HEK293T (cell line): ENCODE results near the gene PLEKHM2.

Experiments used
- ARNT ChIP-seq: fragments of 450-650 bp; IDR thresholded peaks from 2 replicates; pipeline ENCODE4 v1.6.1; 2017; ENCODE audit warnings: mild to moderate bottlenecking
- BHLHE40 ChIP-seq: fragments of 450-650 bp; IDR thresholded peaks from 2 replicates; pipeline ENCODE4 v1.6.1; 2016; ENCODE audit warnings: mild to moderate bottlenecking, moderate library complexity, borderline replicate concordance
- CTBP1 ChIP-seq: fragments of 450-650 bp; IDR thresholded peaks from 2 replicates; pipeline ENCODE4 v1.6.1; 2016; ENCODE audit warnings: borderline replicate concordance
- ELF4 ChIP-seq: fragments of 450-650 bp; IDR thresholded peaks from 2 replicates; pipeline ENCODE4 v1.6.1; 2017; ENCODE audit warnings: antibody characterized with exemption
- FOXA1 ChIP-seq: fragments of 450-650 bp; IDR thresholded peaks from 2 replicates; pipeline ENCODE4 v1.6.1; 2016; ENCODE audit warnings: mild to moderate bottlenecking
- FOXK2 ChIP-seq: fragments of 450-650 bp; IDR thresholded peaks from 2 replicates; pipeline ENCODE4 v1.6.1; 2016; ENCODE audit warnings: mild to moderate bottlenecking
- HDGF ChIP-seq: fragments of 450-650 bp; IDR thresholded peaks from 2 replicates; pipeline ENCODE4 v1.6.1; 2017; ENCODE audit warnings: antibody characterized with exemption, borderline replicate concordance
- L3MBTL2 ChIP-seq: fragments of 450-650 bp; conservative IDR thresholded peaks from 2 replicates; pipeline ENCODE4 v1.6.1; 2016; ENCODE audit warnings: mild to moderate bottlenecking
- LEF1 ChIP-seq: fragments of 450-650 bp; IDR thresholded peaks from 2 replicates; pipeline ENCODE4 v1.6.1; 2017; ENCODE audit warnings: mild to moderate bottlenecking, borderline replicate concordance
- PKNOX1 ChIP-seq: fragments of 450-650 bp; IDR thresholded peaks from 2 replicates; pipeline ENCODE4 v1.6.1; 2016
- SP1 ChIP-seq: fragments of 450-650 bp; IDR thresholded peaks from 2 replicates; pipeline ENCODE4 v1.6.1; 2017
- ZNF384 ChIP-seq: fragments of 450-650 bp; IDR thresholded peaks from 2 replicates; pipeline ENCODE4 v1.6.1; 2016

- TF ChIP-seq CTBP1, result no peak
- TF ChIP-seq PKNOX1, result no peak
- TF ChIP-seq SP1, result no peak
- TF ChIP-seq FOXK2, result no peak
- TF ChIP-seq L3MBTL2, result no peak
- TF ChIP-seq HDGF, result no peak
- TF ChIP-seq ZNF384, result no peak
- TF ChIP-seq ARNT, result no peak
- no peak for TF ChIP-seq ELF4
- TF ChIP-seq LEF1, result no peak
- no peak for TF ChIP-seq BHLHE40
- TF ChIP-seq FOXA1, result no peak
These were observed 22.6 kb downstream of the PLEKHM2 start for GRCh38 chr1:15706751-15707150.
